ENCODE results near the gene SF3A2. TPM values are rescaled to one million over a fixed set of nuclear protein-coding genes. Genes with fewer than 3 reads are reported as not detected.

Gene SF3A2
- total and polyA plus RNA-seq, 2 donors (not counting 1 experiment from before 2014, with no cell fraction given): 98.2 to 140 TPM

DNA sequence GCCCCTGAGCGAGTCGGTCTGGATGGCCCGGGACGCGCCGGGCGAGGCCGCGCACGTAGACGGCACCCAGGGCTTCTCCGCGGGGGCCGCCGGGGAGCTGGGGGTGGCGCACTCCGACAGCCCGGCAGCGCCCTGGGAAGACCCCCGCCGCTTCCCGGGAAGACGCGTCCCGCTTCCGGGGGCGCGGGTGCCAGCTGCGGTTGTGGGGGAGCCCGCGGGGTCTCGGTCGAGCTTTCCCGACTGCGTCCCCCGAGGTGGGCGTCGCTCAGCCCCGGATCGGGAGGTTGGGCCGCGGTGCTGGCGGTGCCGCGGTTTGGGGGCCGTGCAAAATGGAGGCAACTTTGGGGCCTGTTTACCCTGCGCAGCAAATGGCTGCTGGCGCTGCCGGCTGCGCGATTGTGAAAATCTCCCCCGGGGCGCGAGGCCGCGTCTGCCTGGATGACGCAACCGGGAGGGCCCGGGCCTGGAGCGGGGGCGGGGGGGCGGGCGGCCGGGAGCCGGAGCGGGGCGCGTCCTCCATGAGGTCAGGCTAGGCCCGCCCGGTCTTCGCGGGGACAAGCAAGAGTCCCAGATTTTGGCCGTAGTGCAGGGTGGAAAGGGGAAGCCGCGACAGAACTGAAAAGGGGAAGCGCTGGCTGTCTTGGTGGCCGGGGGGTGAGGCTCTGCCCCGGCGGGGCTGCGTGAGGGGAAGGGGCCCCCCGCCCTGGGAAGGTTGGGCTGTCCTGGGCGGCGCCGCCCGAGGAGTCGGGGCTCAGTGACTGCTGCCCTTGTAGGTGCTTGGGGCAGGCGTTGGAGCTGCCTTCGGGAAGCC lies 34.0 kb downstream of the SF3A2 start:
- Histone ChIP-seq H3K4me1 (ENCODE audit: control insufficient read depth in 2 of 2, insufficient read depth in 2 of 2, low read length in 2 of 2) (peaks cover 54 to 63% of the 10 kb centered on the region in 2 donors), H3K9ac (ENCODE audit: low read length) (peak overlapping the region; percentile 99), H4K20me1 (ENCODE audit: control insufficient read depth, insufficient read depth, low read length, poor library complexity, severe bottlenecking) (peaks cover 63% of the 10 kb centered on the region), H3K4me2 (replicated peaks; ENCODE audit: low read depth, low read length, poor library complexity, severe bottlenecking) (peak overlapping the region; percentile 99), H3K27ac (ENCODE audit: low read length in 2 of 2) (peak overlapping the region; percentile 79 to 94), H2AFZ (ENCODE audit: insufficient read depth, low read depth, low read length, poor library complexity, severe bottlenecking) (no peak overlapping the region), H3K9me3 (ENCODE audit: control extremely low read depth in 1 of 3, control insufficient read depth in 2 of 3, insufficient read depth in 1 of 3, low read length in 2 of 3) (no peaks in the 10 kb centered on the region), H3K27me3 (replicated peaks in 1 of 4; ENCODE audit: control extremely low read depth in 1 of 4, control insufficient read depth in 3 of 4, insufficient read depth in 4 of 4, low read length in 3 of 4) (no peaks in the 10 kb centered on the region), H3K36me3 (replicated peaks in 1 of 2; ENCODE audit: control extremely low read depth in 1 of 2, control insufficient read depth in 1 of 2, extremely low read depth in 1 of 2, insufficient read depth in 2 of 2, low read length in 1 of 2) (peaks cover 0 to 35% of the 10 kb centered on the region in 2 experiments), H3K79me2 (ENCODE audit: control insufficient read depth, insufficient read depth, low read length) (peaks cover 76% of the 10 kb centered on the region), H3K4me3 (ENCODE audit: control extremely low read depth in 1 of 5, extremely low read depth in 1 of 5, insufficient read depth in 1 of 5, low read depth in 2 of 5, low read length in 4 of 5) (peak overlapping the region; percentile 73 to 100 (median 99))
- DNase-seq (peak; percentile 90), ATAC-seq (ENCODE audit: low read depth) (peak; percentile 31)
- intact Hi-C loops (cut with micrococcal nuclease): loop anchor here (10.0 kb wide), 1 partner anchor 204 kb away; the partner anchor contains the start of gene GADD45B
- peaks cover 57% of the 10 kb centered on the region for H3K4me1 Mint-ChIP-seq
- ChIA-PET POLR2A (interaction anchor here (0.5 to 10.8 kb wide), 15 partner anchors 9 to 354 kb away, joined by 3 to 134 read pairs (median 4); partner anchors contain the start of genes GADD45B, JSRP1, PLEKHJ1 and SF3A2), CTCF (interaction anchor here (0.6 to 7.5 kb wide), 10 partner anchors 11 to 99 kb away, joined by 3 to 66 read pairs (median 8); partner anchors contain the start of gene JSRP1)
- peak overlapping the region; percentile 89 for H3K4me3 Mint-ChIP-seq
- H3K27ac Mint-ChIP-seq: peak overlapping the region; percentile 97
- TF ChIP-seq EZH2 (IDR thresholded peaks at IDR 0.05; ENCODE audit: borderline replicate concordance, insufficient read depth, low read depth, low read length, poor library complexity, severe bottlenecking) (no peak), CTCF (IDR thresholded peaks at IDR 0.05) (no peak)
- no peaks in the 10 kb centered on the region for H3K9me3 Mint-ChIP-seq (ENCODE audit: insufficient read depth)
- WGBS (ENCODE audit: insufficient coverage): under 1% methylated on average over 88 of the region's 88 CpGs
- H3K27me3 Mint-ChIP-seq: no peaks in the 10 kb centered on the region
